ENCODE results near the gene COX19.

DNA sequence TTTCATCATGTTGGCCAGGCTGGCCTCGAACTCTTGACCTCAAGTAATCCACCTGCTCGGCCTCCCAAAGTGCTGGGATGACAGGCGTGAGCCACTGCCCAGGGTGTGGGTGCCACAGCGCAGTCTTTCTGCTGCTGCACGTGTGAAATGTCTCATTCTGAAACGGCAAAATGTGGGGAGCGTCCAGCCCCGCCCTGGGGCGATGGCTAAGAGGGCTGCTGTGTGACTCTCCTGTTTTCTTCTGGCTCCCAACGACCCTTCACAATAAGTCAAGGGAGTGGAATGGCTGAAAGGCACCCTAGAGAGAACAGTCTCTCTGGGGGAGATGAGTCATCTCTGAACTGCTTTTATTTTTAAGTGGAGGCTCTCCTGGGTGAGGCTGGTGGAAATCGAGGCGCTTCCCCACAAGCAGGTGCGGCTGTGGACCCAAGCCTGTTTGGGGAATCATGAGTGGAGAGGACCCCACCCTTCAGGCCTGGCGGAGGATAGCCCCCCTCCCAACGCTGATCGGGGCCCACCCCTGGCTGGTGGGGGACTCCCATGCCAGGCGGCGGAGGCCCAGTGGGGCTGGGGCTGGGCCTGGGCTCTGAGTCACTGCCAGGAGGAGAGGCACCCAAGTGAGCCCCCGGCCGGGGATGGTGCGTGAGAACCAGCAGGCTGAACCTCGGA lies 38.8 kb downstream of the COX19 start:
- no peak for TF ChIP-seq ELF4 (IDR thresholded peaks at IDR 0.05)
- no peak for TF ChIP-seq FOXK2 (IDR thresholded peaks at IDR 0.05)
- TF ChIP-seq SP1 (IDR thresholded peaks at IDR 0.05): no peak
- TF ChIP-seq, protein P1, sequence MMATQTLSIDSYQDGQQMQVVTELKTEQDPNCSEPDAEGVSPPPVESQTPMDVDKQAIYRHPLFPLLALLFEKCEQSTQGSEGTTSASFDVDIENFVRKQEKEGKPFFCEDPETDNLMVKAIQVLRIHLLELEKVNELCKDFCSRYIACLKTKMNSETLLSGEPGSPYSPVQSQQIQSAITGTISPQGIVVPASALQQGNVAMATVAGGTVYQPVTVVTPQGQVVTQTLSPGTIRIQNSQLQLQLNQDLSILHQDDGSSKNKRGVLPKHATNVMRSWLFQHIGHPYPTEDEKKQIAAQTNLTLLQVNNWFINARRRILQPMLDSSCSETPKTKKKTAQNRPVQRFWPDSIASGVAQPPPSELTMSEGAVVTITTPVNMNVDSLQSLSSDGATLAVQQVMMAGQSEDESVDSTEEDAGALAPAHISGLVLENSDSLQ (IDR thresholded peaks at IDR 0.05): no peak
- TF ChIP-seq FOXA1 (IDR thresholded peaks at IDR 0.05): no peak
- no peak for TF ChIP-seq TARDBP (IDR thresholded peaks at IDR 0.05)

Measured in HEK293T (cell line).